ENCODE results near the gene GGA2.
"Not testable (repeated sequence)": the region's sequence is repeated elsewhere in the genome, so short reads cannot be mapped to it uniquely, and the experiment has no call there.

The GGA2 gene

DNA sequence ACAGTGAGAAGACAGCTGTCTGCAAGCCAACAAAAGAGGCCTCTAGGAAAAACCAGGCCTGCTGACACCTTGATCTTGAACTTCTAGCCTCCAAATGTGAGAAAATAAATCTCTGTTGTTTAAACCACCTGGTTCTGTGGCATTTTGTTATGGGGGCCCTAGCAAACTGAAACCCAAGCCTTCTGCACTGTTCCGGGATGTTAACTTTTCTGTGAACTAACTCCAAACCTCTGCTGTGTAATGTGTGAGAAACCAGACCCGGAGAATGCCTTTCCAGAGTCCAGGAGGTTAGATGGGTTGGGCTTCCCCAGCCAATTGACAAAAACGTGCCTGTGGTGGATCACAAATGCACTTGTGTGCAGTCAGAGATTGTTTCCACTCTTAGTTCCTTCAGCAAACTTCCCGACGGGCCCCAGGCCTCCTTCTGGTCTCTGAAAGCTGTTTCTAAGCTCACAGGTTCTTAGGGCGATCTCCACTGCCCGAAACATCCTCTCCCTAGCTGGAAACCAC is 13.6 kb upstream of the GGA2 start:
- no peak for DNase-seq

DNA sequence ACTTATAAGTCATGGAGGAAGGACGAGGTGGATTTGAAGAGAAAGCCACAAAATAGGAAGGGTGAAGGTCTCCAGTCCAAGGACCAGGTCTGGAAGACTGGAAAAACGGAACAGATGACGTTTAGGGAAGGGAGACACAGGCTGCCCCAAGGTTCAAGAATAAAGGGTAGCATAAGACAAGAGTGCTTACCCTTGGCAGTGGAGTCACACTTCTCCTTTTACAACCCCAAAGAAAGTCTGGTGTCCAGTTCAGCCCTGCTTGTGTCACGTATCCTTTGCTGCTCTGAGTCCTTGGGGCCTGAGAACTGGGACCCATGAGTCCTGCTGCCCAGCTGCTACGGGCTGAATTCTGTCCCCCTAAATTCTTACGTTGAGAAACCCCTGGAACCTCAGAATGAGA is 13.0 kb upstream of the GGA2 start:
- DNase-seq = no peak

DNA sequence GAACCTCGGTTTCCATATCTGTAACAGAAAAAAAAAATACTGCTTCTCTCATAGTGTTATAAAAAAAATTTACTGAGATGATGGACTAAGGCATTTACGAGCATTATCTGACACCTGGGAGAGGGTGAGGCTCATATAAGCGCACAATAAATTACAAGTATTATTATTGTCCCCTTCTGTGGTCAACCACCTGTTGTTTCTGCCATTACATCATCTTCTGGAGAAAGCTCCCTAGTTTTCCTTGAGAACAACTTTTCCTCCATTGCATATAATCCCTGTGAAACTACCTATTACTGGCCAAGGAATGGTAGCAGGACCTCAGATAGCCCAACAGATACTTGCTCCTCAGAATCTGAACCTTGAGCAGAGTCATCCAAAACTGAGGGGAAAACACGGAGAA is 11.7 kb upstream of the GGA2 start:
- no peak for DNase-seq

- DNase-seq = no peak
Measured at GRCh38 chr16:23521037-23521743, 10.9 kb upstream of the GGA2 start.

DNA sequence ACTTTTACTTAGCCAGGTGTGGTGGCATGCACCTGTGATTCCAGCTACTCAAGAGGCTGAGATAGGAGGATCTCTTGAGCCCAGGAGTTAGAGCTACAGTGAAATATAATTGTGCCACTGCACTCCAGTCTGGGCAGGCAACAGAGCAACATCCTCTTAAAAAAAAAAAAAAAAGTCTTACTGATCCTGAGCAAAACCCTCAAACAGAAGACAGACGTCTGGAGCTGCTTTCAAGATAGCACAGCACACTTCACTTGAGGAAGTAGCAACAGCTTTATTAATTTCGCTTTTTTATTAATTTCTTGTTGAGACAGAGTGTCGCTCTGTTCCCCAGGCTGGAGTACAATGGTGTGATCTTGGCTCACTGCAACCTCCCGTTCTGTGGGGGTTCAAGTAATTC is 10.2 kb upstream of the GGA2 start:
- no peak for DNase-seq

DNA sequence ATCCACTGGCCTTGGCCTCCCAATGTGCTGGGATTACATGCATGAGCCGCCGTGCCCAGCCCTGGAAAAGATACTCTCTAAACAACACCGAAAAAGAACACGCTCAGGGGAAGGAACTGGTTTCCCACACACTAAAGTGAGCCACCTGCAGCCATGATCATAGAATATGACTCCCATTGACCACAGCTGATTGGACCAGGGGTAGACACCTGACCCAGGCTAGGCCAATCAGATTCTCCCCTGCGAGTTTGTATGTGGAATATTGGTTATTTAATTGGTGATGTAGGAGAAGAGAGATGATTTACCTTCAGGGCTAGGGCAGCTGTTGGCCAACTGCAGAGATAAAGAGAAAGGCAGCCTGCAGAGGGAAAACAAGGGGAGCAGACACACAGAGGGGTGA is 9.0 kb upstream of the GGA2 start:
- DNase-seq = no peak

GRCh38 chr16:23518435-23518891 is 8.2 kb upstream of the GGA2 start:
- no peak for DNase-seq

- DNase-seq = no peak
Measured at GRCh38 chr16:23516366-23517137, 6.3 kb upstream of the GGA2 start.

DNA sequence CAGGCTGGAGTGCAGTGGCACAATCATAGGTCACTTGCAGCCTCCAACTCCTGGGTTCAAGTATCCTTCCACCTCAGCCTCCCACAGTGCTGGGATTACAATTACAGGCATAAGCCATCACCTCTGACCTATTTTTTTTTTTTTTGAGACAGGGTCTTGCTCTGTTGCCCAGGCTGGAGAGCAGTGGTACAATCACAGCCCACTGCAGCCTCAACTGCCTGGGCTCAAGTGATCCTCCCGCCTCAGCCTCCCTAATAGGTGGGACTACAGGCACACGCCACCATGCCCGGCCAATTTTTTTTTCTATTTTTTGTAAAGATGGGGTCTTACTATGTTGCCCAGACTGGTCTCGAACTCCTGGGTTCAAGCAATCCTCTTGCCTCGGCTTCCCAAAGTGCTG is 5.6 kb upstream of the GGA2 start:
- DNase-seq = no peak

DNA sequence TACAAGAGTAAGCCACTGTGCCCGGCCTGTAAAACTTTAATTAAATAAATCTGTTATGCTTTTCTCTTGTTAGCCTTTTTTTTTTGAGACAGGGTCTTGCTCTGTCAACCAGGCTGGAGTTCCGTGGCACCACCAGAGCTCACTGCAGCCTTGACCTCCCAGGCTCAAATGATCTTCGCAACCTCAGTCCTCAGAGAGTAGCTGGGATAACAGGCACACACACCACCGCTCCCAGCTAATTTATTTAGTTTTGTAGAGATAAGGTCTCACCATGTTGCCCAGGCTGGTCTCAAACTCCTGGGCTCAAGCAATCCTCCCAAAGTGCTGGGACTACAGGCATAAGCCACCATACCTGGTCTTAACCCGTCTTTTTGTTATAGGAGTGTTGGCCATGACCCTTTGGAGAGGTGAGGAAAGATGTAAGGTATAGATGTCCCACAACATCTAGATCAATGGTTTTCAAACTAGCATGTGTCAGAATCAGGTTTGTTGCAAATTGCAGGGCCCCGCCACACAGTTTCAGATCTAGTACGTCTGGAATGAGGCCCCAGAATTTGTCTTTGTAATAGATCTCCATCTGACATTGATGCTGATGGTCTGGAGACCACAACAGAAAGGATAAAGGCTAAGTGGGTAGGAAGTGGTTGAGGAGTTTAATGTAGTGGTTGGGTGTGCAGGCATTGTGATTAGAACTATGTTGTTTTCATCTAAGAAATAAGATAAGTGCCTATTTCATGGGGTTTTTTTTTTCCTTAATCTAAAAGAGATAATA is 4.3 kb upstream of the GGA2 start:
- DNase-seq = no peak

GRCh38 chr16:23512168-23512695 is 1.9 kb upstream of the GGA2 start:
- no peak for DNase-seq

GRCh38 chr16:23511731-23512130 is 1.4 kb upstream of the GGA2 start:
- DNase-seq = no peak

- not testable (repeated sequence) for DNase-seq
Measured at GRCh38 chr16:23510915-23511270, 599 bp upstream of the GGA2 start.

DNA sequence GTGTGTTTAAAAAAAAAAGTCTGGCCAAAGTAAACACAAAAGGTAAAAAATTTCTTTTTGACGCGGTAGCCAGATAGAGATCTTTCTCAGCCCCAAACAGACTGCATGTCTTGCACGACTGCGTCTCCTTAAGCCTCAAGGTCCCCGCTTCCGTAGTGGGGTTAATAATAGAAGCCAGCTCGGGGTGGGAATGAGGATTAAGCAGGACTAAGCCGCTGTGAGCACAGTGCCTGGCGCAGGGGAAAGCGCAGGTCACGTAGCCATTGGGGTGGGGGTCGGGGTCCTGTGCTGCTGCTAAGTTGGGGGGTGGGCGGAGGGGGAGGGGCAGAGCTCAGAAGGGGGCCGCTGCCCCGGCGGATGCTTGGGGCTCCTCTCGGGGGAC is 521 bp downstream of the GGA2 start:
- no peak for DNase-seq

GRCh38 chr16:23509441-23509754 is 896 bp downstream of the GGA2 start:
- DNase-seq = no peak

- DNase-seq = no peak
Measured at GRCh38 chr16:23508589-23509440, 1.5 kb downstream of the GGA2 start.

DNA sequence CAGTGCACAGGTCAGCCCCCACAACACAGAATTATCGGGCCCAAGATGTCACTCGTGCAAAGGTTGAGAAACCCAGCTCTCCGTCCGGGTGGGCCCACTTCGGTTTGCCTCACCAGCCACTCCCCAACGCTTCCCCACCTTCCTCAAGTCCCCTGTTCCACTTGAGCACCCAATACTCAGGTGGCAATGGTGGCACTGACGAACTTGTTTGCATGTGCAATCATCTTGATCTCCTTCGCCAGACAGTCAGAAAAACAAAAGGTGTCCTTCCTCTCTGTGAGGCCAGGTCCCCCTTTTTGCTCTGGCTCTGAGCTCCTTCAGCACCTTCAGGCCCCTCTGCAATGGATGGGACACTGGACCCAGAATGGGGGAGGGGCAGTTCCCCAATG is 3.7 kb downstream of the GGA2 start:
- DNase-seq = no peak

GRCh38 chr16:23505671-23506605 is 4.4 kb downstream of the GGA2 start:
- DNase-seq = no peak

GRCh38 chr16:23505180-23505665 is 5.1 kb downstream of the GGA2 start:
- DNase-seq = no peak

DNA sequence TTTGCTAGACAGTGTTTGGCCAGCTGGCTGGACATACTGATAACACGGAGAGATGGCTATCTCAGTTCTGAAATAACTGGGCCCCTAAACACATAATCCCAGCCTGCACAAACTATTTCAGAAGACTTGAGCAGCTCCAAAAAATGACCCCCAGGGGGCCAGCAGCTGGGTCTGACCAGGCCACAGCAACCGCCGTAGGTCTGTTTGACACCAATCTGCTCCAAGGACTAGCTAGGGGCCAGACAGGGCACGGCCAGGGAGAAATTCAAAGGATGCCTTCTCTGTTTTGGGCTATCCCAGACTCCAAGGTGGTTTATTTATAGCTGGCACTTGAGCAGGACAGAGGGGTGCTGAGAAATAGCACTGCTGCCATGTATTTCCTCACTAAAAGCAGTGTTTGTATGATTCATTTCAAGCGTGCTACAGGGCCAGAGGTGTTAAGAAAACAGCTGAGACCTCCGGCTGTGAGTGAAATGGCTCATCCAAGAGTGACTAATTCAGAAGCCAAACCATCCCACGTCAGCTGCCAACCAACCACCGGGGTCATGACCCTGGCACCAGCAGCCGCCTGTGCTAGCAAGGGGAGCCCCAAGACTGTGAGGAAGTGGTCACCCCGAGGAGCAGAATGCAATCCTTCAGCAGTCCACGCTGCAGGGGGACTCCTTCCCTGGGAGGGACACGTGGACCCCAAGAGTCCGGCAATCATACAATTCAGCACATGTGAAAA is 5.7 kb downstream of the GGA2 start:
- no peak for DNase-seq

DNA sequence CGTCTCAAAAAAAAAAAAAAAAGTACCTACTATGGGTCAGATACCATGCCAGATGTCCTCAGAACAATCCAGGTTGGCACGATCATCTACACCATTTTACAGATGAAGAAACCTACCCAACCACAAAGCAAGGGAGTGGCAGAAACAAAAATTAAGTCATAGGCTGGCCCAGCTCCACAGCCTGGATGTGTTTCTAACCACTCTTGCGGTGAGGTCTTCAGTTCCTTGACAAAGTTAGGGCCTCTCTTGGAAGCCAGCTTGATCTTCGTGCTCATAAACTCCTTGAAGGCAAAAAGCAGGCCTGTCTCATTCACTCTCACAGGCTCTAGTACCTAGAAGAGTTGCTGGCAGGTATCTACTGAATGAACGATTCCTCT is 6.2 kb downstream of the GGA2 start:
- DNase-seq = no peak
